Neural crest cell (in vitro differentiated cells): ENCODE data around the gene CDC42BPB. TPM values are rescaled to one million over a fixed set of nuclear protein-coding genes. Genes with fewer than 3 reads are reported as not detected.

Experiments used
- DNase-seq: peaks from one replicate; pipeline ENCODE4 v3.0.0; 2021; ENCODE audit warnings: low read depth, mixed read lengths, low spot score
- H3K27ac Mint-ChIP-seq: one replicate; pipeline ENCODE4 v1.8.0; 2021; ENCODE audit warnings: mild to moderate bottlenecking, mixed read lengths; ENCODE audit not compliant: unreplicated experiment
- H3K27me3 Mint-ChIP-seq: 2 replicates; pipeline ENCODE4 v1.8.0; 2021; ENCODE audit warnings: low read depth, mild to moderate bottlenecking, mixed read lengths
- H3K36me3 Mint-ChIP-seq: 2 replicates; pipeline ENCODE4 v1.8.0; 2021; ENCODE audit warnings: low read depth, mild to moderate bottlenecking, mixed read lengths
- H3K4me1 Mint-ChIP-seq: 2 replicates; pipeline ENCODE4 v1.8.0; 2021; ENCODE audit warnings: mixed read lengths
- H3K4me3 Mint-ChIP-seq: one replicate; pipeline ENCODE4 v1.8.0; 2021; ENCODE audit warnings: mild to moderate bottlenecking, mixed read lengths
- H3K9me3 Mint-ChIP-seq: 2 replicates; pipeline ENCODE4 v1.8.0; 2021; ENCODE audit warnings: mixed read lengths
- CTCF ChIP-seq: fragments of 200-600 bp; sonication (generic); conservative IDR thresholded peaks from 2 replicates; pipeline ENCODE4 v1.5.0; 2021; ENCODE audit warnings: antibody characterized with exemption, mild to moderate bottlenecking
- total RNA-seq: library from RNA; stranded (reverse); gene quantifications from 2 replicates; pipeline ENCODE4 v1.2.1, GENCODE V29; 2021

CDC42BPB gene
- total RNA-seq, 1 donor from 2014 or later: 94.8 TPM

DNA sequence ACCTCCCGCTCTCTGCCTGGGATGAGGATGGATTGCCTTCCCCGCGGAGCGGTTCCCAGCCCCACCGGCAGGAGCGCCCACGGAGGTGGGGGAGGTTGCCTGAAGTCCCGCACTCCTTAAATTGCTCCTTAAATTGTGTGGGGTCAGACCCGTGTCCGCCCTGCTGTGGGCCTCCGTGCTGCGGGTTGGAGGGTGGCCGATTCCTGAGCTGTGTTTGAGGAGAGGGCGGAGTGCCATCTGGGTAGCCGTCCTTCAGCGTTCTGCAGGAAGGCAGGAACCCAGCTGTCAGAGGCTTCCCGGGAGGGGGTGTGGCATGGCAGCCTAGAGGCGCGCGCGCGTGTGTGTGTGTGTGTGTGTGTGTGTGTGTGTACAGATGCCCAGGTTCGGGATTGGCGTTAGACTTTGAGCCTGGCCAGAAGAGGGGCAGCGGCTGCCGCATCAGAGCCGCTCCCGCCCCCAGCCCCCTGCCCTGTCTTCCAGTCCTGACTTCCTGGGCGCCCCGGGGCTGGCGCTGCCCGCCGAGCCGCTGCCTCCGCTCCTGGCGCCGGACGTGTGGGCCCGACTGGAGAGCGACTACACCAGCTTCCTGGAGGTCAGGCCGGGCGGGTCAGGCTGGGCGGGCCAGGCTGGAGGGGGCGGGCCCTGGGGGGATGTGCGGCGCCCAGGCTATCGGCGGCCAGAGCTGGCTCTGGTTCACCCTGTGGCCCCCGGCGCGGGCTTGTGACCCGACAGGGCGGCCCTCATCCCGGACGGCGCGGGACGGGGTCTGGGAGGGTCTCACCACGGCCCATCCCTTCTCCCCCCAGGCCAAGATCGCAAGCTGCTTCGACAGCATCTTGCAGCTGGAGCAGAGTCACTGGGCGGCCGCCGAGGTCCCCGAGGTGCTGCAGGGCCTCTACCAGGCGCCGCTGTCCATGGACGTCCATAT is 46.4 kb upstream of the CDC42BPB start:
- Mint-ChIP-seq H3K4me3 (no peak overlapping the region), H3K27ac (no peak overlapping the region), H3K36me3 (no peaks in the 10 kb centered on the region), H3K4me1 (peaks cover 5% of the 10 kb centered on the region), H3K27me3 (peaks cover 26% of the 10 kb centered on the region), H3K9me3 (no peaks in the 10 kb centered on the region)
- no peak for TF ChIP-seq CTCF
- DNase-seq: no peak

DNA sequence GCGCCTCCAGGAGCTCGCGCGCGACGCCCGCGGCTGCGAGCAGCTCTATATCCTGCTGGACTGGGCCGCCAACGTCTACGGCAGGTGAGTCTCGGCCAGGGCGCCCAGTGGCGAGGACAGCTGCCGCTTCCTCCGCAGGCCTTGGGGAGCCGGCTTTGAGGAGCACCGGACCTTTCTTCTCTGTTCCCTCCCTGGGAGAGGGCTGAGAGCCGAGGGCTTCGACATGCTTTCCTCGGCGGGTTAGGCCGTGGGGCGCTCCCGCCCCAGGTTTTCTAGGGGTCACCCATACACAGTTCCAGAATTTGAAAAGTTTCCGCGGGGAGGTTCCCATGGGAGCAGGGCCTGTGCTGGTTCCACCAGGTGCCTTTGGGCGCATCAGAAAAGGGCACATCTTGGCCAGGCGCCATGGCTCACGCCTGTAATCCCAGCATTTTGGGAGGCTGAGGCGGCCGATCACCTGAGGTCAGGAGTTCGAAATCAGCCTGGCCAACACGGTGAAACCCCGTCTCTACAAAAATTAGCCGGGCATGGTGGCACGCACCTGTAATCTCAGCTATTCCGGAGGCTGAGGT is 45.4 kb upstream of the CDC42BPB start:
- no peak for DNase-seq
- no peaks in the 10 kb centered on the region for H3K36me3 Mint-ChIP-seq
- H3K9me3 Mint-ChIP-seq: no peaks in the 10 kb centered on the region
- H3K27ac Mint-ChIP-seq: no peak overlapping the region
- no peak for TF ChIP-seq CTCF
- H3K4me3 Mint-ChIP-seq: no peak overlapping the region
- H3K4me1 Mint-ChIP-seq: peaks cover 5% of the 10 kb centered on the region
- peaks cover 26% of the 10 kb centered on the region for H3K27me3 Mint-ChIP-seq

- Mint-ChIP-seq H3K36me3 (no peaks in the 10 kb centered on the region), H3K27ac (no peak overlapping the region), H3K27me3 (peaks cover 26% of the 10 kb centered on the region), H3K9me3 (no peaks in the 10 kb centered on the region), H3K4me3 (no peak overlapping the region), H3K4me1 (peaks cover 5% of the 10 kb centered on the region)
- no peak for DNase-seq
- no peak for TF ChIP-seq CTCF
Measured at GRCh38 chr14:103101963-103102688, 44.8 kb upstream of the CDC42BPB start.

GRCh38 chr14:103101257-103101962 is 44.1 kb upstream of the CDC42BPB start:
- Mint-ChIP-seq H3K4me1 (peaks cover 9% of the 10 kb centered on the region), H3K4me3 (no peak overlapping the region), H3K36me3 (no peaks in the 10 kb centered on the region), H3K27me3 (peaks cover 26% of the 10 kb centered on the region), H3K27ac (peak overlapping the region; percentile 63), H3K9me3 (no peaks in the 10 kb centered on the region)
- no peak for DNase-seq
- TF ChIP-seq CTCF: no peak
